ENCODE results near the gene CT47B1. TPM values are rescaled to one million over a fixed set of nuclear protein-coding genes. Genes with fewer than 3 reads are reported as not detected.

CT47B1 gene
- total and polyA plus RNA-seq, 10 of the 15 experiments (the other 5 are each of a cell fraction or from before 2014, with no cell fraction given) = not detected

DNA sequence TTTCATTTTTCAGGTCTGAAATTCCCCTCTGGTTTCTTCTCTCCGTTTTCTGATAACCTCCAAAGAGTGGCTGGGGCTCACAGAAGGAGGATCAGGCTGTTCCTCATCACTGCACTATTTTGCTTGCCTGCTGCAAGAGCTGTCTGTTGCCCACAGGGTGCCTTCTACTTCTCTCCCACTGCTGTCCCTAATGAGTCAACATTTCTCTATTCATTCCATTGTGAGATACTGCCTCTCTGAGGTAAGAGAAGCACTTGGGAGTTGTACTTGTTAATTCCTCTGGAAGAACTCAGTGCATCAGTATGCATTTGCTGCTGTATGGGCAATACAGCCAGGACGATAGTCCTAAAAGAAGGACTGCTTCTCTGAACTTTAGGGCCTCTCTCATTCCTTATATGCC is 34.8 kb downstream of the CT47B1 start:
- Histone ChIP-seq H2AFZ (ENCODE audit: control insufficient read depth, low read depth, low read length) (no peak overlapping the region), H3K9me3 (replicated peaks; ENCODE audit: control insufficient read depth, insufficient read depth, low read length) (no peaks in the 10 kb centered on the region), H3K79me2 (ENCODE audit: control insufficient read depth, insufficient read depth, low read length) (no peaks in the 10 kb centered on the region), H3K27ac (ENCODE audit: control insufficient read depth, insufficient read depth) (no peak overlapping the region), H3K4me1 (ENCODE audit: control insufficient read depth, insufficient read depth, low read length) (no peaks in the 10 kb centered on the region), H3K4me2 (ENCODE audit: control insufficient read depth, insufficient read depth) (no peak overlapping the region), H4K20me1 (ENCODE audit: control insufficient read depth, insufficient read depth) (no peaks in the 10 kb centered on the region), H3K9ac (ENCODE audit: control insufficient read depth, insufficient read depth, low read length) (no peak overlapping the region), H3K27me3 (replicated peaks in 1 of 2; ENCODE audit: control insufficient read depth in 2 of 2, insufficient read depth in 2 of 2, low read length in 1 of 2) (no peaks in the 10 kb centered on the region), H3K36me3 (ENCODE audit: control insufficient read depth in 2 of 2, insufficient read depth in 2 of 2, low read length in 1 of 2) (no peaks in the 10 kb centered on the region), H3K4me3 (no peak overlapping the region)
- POLR2A ChIA-PET = no interaction called here
- RAD21 ChIA-PET (ENCODE audit: unreplicated experiment) = no interaction called here
- CTCF ChIA-PET = no interaction called here
- no peak for DNase-seq (ENCODE audit: low read depth, low spot score)
- TF ChIP-seq ZNF217 (IDR thresholded peaks at IDR 0.05) (no peak), JUND (IDR thresholded peaks at IDR 0.05; ENCODE audit: low read depth, low read length) (no peak), RAD21 (IDR thresholded peaks at IDR 0.05; ENCODE audit: insufficient read depth, low read depth, low read length) (no peak), SPI1 (IDR thresholded peaks at IDR 0.05; ENCODE audit: borderline replicate concordance, insufficient read depth, low read depth, low read length) (no peak), EP300 (IDR thresholded peaks at IDR 0.05; ENCODE audit: borderline replicate concordance in 1 of 2, control insufficient read depth in 1 of 2, low read depth in 2 of 2, low read length in 2 of 2) (no peak), RELA (IDR thresholded peaks at IDR 0.05; ENCODE audit: borderline replicate concordance, partially characterized antibody) (no peak), FOS (IDR thresholded peaks at IDR 0.05; ENCODE audit: borderline replicate concordance, extremely low read depth, insufficient read length) (no peak), PAX5 (IDR thresholded peaks at IDR 0.05; ENCODE audit: borderline replicate concordance, low read depth, low read length) (no peak), TCF12 (IDR thresholded peaks at IDR 0.05; ENCODE audit: low read depth, low read length) (no peak), CREM (IDR thresholded peaks at IDR 0.05; ENCODE audit: low read depth) (no peak), BACH1 (IDR thresholded peaks at IDR 0.05; ENCODE audit: borderline replicate concordance) (no peak), ZNF207 (IDR thresholded peaks at IDR 0.05; ENCODE audit: borderline replicate concordance) (no peak)
- WGBS (ENCODE audit: insufficient coverage, insufficient replicate concordance, low lambda C conversion rate, missing lambda C conversion rate) = 0% methylated on average over 2 of the region's 2 CpGs
- in situ Hi-C loops (cut with MboI) (no loop called here), intact Hi-C loops (cut with micrococcal nuclease; ENCODE audit: unreplicated experiment) (no loop called here)
- SMC1A ChIA-PET (ENCODE audit: uncharacterized antibody, unreplicated experiment) = no interaction called here
- FAIRE-seq = no peak
- ATAC-seq = no peak
- no TSS peak for BruUV-seq (replicated peaks)

Measured in GM12878 (cell line).